HEK293T (cell line): Measurements from ENCODE around the gene SCN4B.

Experiments used
- ARNT ChIP-seq: fragments of 450-650 bp; IDR thresholded peaks from 2 replicates; pipeline ENCODE4 v1.6.1; 2017; ENCODE audit warnings: mild to moderate bottlenecking
- BHLHE40 ChIP-seq: fragments of 450-650 bp; IDR thresholded peaks from 2 replicates; pipeline ENCODE4 v1.6.1; 2016; ENCODE audit warnings: mild to moderate bottlenecking, moderate library complexity, borderline replicate concordance
- CTBP1 ChIP-seq: fragments of 450-650 bp; IDR thresholded peaks from 2 replicates; pipeline ENCODE4 v1.6.1; 2016; ENCODE audit warnings: borderline replicate concordance
- ELF4 ChIP-seq: fragments of 450-650 bp; IDR thresholded peaks from 2 replicates; pipeline ENCODE4 v1.6.1; 2017; ENCODE audit warnings: antibody characterized with exemption
- FOXA1 ChIP-seq: fragments of 450-650 bp; IDR thresholded peaks from 2 replicates; pipeline ENCODE4 v1.6.1; 2016; ENCODE audit warnings: mild to moderate bottlenecking
- FOXK2 ChIP-seq: fragments of 450-650 bp; IDR thresholded peaks from 2 replicates; pipeline ENCODE4 v1.6.1; 2016; ENCODE audit warnings: mild to moderate bottlenecking
- NFRKB ChIP-seq: fragments of 450-650 bp; IDR thresholded peaks from 2 replicates; pipeline ENCODE4 v1.6.1; 2016; ENCODE audit warnings: mild to moderate bottlenecking, moderate library complexity
- SP1 ChIP-seq: fragments of 450-650 bp; IDR thresholded peaks from 2 replicates; pipeline ENCODE4 v1.6.1; 2017
- SUZ12 ChIP-seq: fragments of 450-650 bp; IDR thresholded peaks from 2 replicates; pipeline ENCODE4 v1.6.1; 2016; ENCODE audit warnings: mild to moderate bottlenecking
- TARDBP ChIP-seq: fragments of 450-650 bp; IDR thresholded peaks from 2 replicates; pipeline ENCODE4 v1.6.1; 2016
- ZNF384 ChIP-seq: fragments of 450-650 bp; IDR thresholded peaks from 2 replicates; pipeline ENCODE4 v1.6.1; 2016
- TF ChIP-seq, protein P1 (sequence below): fragments of 450-650 bp; IDR thresholded peaks from 2 replicates; pipeline ENCODE4 v1.6.1; 2016

DNA sequence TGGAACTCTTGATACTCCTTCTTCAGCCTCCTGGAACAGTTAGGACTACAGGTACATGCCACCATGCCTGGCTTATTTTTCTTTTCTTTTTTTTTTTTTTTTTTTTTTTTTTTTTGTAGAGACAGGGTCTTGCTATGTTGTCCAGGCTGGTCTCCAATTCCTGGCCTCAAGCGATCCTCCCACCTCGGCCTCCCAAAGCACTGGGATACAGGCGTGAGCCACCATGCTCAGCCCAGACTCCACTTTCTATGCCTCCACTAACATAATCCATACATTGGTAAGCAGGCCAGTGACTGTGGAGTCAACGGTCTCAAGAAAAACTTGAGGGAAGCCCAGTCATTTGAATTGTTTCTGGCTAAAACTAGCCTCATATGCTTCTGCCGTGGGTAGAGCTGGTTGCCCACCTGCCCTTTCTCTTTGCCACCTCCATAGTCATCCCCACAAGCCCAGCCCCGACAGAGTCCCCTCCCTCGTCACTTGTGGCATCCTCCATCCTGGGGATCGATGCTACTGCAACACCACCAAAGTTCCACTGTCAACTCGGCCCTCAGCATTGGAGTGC, 21.5 kb upstream of the SCN4B start:
- no peak for TF ChIP-seq BHLHE40
- TF ChIP-seq NFRKB, result no peak
- no peak for TF ChIP-seq SP1
- TF ChIP-seq FOXA1, result no peak
- no peak for TF ChIP-seq SUZ12
- TF ChIP-seq ZNF384, result no peak
- TF ChIP-seq CTBP1, result no peak
- no peak for TF ChIP-seq ELF4
- TF ChIP-seq FOXK2, result no peak
- TF ChIP-seq ARNT, result no peak
- TF ChIP-seq, protein P1, sequence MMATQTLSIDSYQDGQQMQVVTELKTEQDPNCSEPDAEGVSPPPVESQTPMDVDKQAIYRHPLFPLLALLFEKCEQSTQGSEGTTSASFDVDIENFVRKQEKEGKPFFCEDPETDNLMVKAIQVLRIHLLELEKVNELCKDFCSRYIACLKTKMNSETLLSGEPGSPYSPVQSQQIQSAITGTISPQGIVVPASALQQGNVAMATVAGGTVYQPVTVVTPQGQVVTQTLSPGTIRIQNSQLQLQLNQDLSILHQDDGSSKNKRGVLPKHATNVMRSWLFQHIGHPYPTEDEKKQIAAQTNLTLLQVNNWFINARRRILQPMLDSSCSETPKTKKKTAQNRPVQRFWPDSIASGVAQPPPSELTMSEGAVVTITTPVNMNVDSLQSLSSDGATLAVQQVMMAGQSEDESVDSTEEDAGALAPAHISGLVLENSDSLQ, result no peak
- no peak for TF ChIP-seq TARDBP
